ENCODE measurements around the gene RGS6.

GRCh38 chr14:72237722-72238666 lies 305.8 kb downstream of the RGS6 start:
- TF ChIP-seq EZH2 (IDR thresholded peaks at IDR 0.05; ENCODE audit: insufficient read depth, poor library complexity, severe bottlenecking), result no peak
- TF ChIP-seq EZH2phosphoT487 (IDR thresholded peaks at IDR 0.05; ENCODE audit: insufficient read depth, low read depth), result no peak
